ENCODE results near the gene SNORC. TPM values are rescaled to one million over a fixed set of nuclear protein-coding genes. Genes with fewer than 3 reads are reported as not detected.

The SNORC gene
- total and polyA plus RNA-seq, 2 of the 13 experiments (the other 11 are each of a cell fraction or from before 2014, with no cell fraction given) = 59.1 to 86.1 TPM

DNA sequence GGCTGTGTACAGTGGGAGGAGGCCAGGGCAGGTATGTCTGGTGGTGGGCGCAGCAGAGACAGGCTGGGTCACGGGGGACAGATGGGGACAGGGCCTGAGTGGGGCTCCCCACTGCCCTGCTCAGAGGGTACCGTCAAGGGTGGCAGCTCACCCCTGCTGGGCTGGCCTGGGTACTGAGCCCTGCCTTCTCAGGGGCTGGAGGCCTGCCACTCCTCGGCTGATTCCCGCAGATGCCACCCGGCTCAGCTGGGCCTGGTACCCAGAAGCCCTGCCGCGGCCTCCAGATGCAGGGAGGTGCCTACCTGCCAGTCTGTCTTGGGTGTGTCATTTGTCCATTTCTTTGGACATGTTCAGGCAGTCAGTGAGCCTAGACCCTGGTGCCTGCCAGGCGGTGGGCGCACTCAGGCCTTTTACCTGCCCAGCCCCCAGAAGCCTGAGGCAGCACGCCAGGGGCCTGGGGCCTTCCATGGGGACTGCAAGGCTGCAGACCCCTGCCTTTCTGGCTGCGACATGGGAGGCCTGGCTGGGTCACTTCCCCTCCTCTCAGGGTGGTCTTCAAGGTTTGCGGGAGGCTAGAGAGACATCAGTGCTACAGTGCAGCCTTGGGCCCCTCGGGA is 3.3 kb downstream of the SNORC start (continued):
- TF ChIP-seq, protein P1, sequence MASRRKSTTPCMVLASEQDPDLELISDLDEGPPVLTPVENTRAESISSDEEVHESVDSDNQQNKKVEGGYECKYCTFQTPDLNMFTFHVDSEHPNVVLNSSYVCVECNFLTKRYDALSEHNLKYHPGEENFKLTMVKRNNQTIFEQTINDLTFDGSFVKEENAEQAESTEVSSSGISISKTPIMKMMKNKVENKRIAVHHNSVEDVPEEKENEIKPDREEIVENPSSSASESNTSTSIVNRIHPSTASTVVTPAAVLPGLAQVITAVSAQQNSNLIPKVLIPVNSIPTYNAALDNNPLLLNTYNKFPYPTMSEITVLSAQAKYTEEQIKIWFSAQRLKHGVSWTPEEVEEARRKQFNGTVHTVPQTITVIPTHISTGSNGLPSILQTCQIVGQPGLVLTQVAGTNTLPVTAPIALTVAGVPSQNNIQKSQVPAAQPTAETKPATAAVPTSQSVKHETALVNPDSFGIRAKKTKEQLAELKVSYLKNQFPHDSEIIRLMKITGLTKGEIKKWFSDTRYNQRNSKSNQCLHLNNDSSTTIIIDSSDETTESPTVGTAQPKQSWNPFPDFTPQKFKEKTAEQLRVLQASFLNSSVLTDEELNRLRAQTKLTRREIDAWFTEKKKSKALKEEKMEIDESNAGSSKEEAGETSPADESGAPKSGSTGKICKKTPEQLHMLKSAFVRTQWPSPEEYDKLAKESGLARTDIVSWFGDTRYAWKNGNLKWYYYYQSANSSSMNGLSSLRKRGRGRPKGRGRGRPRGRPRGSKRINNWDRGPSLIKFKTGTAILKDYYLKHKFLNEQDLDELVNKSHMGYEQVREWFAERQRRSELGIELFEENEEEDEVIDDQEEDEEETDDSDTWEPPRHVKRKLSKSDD (CRISPR knock-in tag; IDR thresholded peaks at IDR 0.05; ENCODE audit: low read depth) = no peak
- TF ChIP-seq, protein P2, sequence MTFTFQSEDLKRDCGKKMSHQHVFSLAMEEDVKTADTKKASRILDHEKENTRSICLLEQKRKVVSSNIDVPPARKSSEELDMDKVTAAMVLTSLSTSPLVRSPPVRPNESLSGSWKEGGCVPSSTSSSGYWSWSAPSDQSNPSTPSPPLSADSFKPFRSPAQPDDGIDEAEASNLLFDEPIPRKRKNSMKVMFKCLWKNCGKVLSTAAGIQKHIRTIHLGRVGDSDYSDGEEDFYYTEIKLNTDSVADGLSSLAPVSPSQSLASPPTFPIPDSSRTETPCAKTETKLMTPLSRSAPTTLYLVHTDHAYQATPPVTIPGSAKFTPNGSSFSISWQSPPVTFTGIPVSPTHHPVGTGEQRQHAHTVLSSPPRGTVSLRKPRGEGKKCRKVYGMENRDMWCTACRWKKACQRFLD (CRISPR knock-in tag; IDR thresholded peaks at IDR 0.05; ENCODE audit: borderline replicate concordance) = no peak
- TF ChIP-seq, protein P3, sequence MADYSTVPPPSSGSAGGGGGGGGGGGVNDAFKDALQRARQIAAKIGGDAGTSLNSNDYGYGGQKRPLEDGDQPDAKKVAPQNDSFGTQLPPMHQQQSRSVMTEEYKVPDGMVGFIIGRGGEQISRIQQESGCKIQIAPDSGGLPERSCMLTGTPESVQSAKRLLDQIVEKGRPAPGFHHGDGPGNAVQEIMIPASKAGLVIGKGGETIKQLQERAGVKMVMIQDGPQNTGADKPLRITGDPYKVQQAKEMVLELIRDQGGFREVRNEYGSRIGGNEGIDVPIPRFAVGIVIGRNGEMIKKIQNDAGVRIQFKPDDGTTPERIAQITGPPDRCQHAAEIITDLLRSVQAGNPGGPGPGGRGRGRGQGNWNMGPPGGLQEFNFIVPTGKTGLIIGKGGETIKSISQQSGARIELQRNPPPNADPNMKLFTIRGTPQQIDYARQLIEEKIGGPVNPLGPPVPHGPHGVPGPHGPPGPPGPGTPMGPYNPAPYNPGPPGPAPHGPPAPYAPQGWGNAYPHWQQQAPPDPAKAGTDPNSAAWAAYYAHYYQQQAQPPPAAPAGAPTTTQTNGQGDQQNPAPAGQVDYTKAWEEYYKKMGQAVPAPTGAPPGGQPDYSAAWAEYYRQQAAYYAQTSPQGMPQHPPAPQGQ (CRISPR knock-in tag; IDR thresholded peaks at IDR 0.05; ENCODE audit: borderline replicate concordance) = no peak
- TF ChIP-seq ZSCAN31 (CRISPR knock-in tag; IDR thresholded peaks at IDR 0.05; ENCODE audit: low read depth) = no peak
- TF ChIP-seq ZKSCAN8 (CRISPR knock-in tag; IDR thresholded peaks at IDR 0.05; ENCODE audit: borderline replicate concordance) = no peak
- no peak for TF ChIP-seq ZNF766 (CRISPR knock-in tag; IDR thresholded peaks at IDR 0.05; ENCODE audit: borderline replicate concordance)
- TF ChIP-seq ZNF44 (CRISPR knock-in tag; IDR thresholded peaks at IDR 0.05) = no peak
- TF ChIP-seq, protein P4, sequence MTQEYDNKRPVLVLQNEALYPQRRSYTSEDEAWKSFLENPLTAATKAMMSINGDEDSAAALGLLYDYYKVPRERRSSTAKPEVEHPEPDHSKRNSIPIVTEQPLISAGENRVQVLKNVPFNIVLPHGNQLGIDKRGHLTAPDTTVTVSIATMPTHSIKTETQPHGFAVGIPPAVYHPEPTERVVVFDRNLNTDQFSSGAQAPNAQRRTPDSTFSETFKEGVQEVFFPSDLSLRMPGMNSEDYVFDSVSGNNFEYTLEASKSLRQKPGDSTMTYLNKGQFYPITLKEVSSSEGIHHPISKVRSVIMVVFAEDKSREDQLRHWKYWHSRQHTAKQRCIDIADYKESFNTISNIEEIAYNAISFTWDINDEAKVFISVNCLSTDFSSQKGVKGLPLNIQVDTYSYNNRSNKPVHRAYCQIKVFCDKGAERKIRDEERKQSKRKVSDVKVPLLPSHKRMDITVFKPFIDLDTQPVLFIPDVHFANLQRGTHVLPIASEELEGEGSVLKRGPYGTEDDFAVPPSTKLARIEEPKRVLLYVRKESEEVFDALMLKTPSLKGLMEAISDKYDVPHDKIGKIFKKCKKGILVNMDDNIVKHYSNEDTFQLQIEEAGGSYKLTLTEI (CRISPR knock-in tag; conservative IDR thresholded peaks at IDR 0.05) = no peak
- TF ChIP-seq CHD4 (IDR thresholded peaks at IDR 0.05; ENCODE audit: borderline replicate concordance, low read length) = no peak
- TF ChIP-seq ZNF569 (CRISPR knock-in tag; IDR thresholded peaks at IDR 0.05; ENCODE audit: borderline replicate concordance) = no peak
- TF ChIP-seq GABPB1 (CRISPR knock-in tag; IDR thresholded peaks at IDR 0.05) = no peak; the same call in 1 of the 2 replicates
- TF ChIP-seq SCMH1 (CRISPR knock-in tag; IDR thresholded peaks at IDR 0.05; ENCODE audit: borderline replicate concordance) = no peak
- peak; percentile 37; the same call in 1 of the 2 replicates for TF ChIP-seq ZNF891 (CRISPR knock-in tag; IDR thresholded peaks at IDR 0.05)
- TF ChIP-seq ZFYVE20 (CRISPR knock-in tag; IDR thresholded peaks at IDR 0.05; ENCODE audit: borderline replicate concordance, low read depth) = no peak
- no peak for TF ChIP-seq KLF15 (CRISPR knock-in tag; IDR thresholded peaks at IDR 0.05; ENCODE audit: borderline replicate concordance)
- TF ChIP-seq FOSL1 (CRISPR knock-in tag; IDR thresholded peaks at IDR 0.05; ENCODE audit: borderline replicate concordance) = no peak
- no peak for TF ChIP-seq AGO1 (IDR thresholded peaks at IDR 0.05; ENCODE audit: low read depth, low read length, poor library complexity, severe bottlenecking)
- peak; percentile 85 for TF ChIP-seq ZNF776 (CRISPR knock-in tag; IDR thresholded peaks at IDR 0.05)
- TF ChIP-seq DR1 (CRISPR knock-in tag; IDR thresholded peaks at IDR 0.05) = 0 out of 2 replicates have a peak, but pooled peaks have one; percentile 18
